Fibroblast of skin of back (primary cell): ENCODE measurements around the gene PCCA.
"Not testable (repeated sequence)": the region's sequence is repeated elsewhere in the genome, so short reads cannot be mapped to it uniquely, and the experiment has no call there.

Experiments
- DNase-seq: peaks from one replicate; pipeline ENCODE4 v3.0.0-alpha.2; 2013

PCCA gene

DNA sequence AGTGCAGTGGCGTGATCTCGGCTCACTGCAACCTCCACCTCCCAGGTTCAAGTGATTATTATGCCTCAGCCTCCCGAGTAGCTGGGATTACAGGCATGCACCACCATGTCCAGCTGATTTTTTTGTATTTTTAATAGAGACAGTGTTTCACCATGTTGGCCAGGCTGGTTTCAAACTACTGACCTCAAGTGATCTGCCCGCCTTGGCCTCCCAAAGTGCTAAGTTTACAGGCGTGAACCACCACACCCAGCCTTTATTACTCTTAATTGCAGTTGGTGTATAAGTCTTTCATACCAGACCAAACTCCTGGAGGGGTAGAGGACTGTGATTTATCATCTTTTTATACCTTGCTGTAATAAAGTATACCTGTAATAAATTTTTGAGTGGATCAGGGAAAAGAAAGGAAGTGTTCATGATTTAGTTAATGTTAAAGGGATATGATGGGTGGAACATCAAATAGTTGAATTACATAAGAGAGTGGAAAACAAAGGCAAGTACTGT lies 52.6 kb downstream of the PCCA start:
- not testable (repeated sequence) for DNase-seq

DNA sequence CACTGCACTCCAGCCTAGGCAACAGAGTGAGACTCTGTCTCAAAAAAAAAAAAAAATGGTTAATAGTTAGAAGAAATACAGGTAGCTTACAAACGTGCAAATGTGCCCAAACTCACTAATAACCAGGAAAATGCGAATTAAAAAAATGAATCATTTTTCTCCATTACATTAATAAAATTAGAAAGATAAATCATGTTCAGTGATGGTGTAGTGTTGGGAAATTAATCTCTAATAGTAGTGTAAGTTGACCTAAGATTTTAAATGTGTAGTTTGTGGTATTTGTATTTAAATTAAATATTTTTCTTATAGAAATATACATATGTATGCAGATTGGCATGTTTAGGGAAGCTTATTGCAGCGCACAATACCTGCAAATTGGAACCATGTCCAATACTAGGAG lies 57.6 kb downstream of the PCCA start:
- DNase-seq, result no peak

DNA sequence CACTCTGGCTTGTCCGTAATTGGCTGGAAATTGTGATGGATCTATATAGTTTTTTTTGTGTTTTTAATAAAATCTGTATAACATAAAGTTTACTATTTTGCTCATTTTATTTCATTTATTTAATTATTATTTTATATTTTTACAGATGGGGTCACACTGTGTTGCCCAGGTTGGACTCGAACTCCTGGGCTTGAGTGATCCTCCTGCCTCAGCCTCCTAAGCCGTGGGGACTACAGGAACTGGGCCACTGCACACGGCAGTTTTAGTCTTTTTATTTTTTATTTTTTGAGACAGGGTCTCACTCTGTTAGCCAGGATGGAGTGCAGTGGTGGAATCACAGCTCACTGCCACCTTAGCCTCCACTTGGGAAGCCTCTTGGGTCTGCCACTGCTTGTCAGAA lies 58.9 kb downstream of the PCCA start:
- DNase-seq, result no peak

DNA sequence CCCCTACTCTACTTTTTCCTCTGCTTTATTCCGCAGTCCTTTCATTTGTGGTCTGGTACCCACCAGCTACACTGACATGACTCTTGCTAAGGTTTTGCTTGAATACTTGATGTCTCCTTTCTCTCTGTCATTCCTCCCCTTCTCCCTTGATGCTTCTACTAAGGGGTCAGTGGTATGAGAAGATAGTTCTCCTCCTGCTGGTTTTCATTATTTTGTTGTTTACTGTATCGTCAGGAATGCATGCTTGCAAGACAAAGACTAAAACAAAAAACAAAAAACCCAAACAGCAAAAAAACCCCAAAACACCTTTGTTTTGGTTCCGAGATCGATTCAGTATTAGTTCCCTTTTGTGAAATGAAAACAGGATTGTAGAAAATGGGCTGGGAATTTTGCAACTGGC lies 59.5 kb downstream of the PCCA start:
- no peak for DNase-seq

DNA sequence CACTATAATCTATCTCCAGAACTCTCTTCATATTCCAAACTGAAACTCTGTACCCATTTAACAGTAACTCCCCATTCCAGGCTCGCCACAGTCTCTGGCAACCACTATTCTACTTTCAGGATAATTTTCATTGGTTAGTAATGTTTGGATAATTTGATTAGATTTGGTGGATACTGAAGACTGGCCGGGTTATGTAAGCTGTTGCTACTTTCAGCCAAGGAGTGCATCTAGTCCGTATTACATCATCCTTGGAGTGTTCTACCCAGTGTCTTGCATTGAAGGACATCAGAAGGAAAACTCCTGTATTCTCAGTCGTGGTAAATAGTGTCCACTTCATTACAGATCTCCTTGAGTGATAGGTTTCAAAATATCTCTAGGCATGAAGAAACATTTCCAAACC lies 60.5 kb downstream of the PCCA start:
- no peak for DNase-seq

DNA sequence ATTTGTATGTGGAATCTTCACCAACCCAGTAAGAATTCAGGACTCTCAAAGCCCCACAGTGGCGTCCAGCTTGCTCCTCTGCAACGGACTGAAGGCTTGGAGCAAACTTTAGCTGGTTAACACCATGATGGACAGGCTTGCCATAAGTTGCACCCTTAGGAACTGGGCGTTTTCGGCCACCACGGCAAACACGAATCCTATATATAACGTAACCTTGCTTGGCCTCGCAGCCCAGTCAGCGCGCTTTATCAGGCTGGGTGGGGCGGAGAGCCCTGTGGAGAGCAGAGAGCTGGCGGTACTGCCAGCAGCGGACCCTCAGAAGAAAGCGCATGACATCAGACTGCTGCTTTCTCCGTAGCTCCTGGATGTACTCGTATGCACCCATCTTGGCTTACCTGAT lies 61.8 kb downstream of the PCCA start:
- DNase-seq, result not testable (repeated sequence)

DNA sequence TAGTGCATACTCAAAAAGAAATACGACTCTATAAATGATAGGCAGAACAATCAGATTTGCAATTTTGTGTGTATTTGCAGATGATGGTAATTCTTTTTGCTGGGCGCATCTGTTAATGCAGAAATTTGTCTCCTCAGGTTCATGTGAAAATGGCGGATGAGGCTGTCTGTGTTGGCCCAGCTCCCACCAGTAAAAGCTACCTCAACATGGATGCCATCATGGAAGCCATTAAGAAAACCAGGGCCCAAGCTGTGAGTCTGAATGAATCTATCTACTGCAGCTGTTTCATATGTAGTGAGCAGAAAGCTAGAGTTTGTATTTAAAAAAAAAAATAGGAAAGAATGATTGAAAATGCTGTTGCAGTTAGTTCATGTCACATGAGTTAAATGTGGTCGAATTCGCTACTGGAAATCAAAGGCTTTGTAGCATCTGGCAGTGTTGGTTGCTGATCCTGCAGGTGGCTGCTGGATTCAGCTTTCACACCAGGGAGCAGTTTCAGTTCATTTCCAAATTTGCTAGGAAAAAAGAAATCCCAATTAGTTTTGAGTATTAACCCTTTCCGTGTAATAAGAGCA lies 66.0 kb downstream of the PCCA start:
- no peak for DNase-seq

DNA sequence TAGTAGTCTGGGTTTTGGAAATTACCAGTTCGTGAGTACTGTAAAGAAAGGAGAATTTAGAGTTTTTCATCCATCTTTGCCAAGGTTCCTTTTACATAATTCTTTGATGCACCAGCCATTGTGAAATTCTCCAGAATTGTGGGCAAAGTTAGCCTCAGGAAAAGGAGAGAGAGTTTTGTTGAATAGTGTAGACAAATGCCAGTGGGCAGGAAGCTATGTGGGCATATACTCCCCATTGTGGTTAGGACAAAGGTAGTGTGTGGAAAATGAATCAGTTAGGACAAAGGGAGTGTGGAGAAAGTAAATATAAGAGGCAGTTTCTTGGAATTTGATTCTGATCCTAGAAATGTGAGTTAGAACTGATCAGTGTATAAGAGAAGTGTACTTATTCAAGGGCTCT lies 67.9 kb downstream of the PCCA start:
- no peak for DNase-seq

DNA sequence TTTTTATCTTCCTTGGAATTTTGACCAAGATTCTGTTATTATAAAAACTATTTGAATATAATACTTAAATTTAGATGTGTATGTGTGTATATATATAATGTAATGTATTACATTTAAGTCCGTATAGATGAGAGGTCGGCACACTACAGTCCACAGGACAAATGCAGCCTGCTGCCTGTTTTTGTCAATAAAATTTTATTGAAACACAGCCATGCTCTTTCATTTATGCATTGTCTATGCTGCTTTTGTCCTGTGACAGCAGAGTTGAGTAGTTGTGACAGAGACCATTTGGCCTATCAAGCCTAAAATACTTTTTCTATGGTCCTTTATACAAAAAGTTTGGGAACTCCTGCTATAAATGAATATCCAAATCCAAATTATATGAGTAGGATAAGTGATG lies 69.7 kb downstream of the PCCA start:
- DNase-seq, result no peak

DNA sequence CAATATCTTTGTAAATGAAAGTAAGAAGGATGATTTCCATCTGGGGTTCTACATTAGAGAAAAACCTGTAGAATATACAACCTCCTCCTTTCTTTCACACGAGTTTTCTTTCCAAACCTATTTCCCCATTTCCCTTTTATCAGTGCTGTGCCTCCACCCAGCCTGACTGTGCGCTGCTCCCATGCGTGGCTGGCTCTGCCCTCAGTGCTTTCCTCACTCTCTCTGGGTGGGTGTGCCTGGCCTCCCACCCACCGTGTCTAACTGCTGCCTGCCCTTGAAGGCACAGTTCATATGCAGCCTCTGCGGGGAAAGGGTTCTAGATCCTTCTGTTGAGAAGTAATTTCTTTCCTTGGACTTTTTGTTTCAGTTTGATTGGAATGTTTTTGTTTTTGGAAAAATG lies 70.7 kb downstream of the PCCA start:
- DNase-seq, result no peak

DNA sequence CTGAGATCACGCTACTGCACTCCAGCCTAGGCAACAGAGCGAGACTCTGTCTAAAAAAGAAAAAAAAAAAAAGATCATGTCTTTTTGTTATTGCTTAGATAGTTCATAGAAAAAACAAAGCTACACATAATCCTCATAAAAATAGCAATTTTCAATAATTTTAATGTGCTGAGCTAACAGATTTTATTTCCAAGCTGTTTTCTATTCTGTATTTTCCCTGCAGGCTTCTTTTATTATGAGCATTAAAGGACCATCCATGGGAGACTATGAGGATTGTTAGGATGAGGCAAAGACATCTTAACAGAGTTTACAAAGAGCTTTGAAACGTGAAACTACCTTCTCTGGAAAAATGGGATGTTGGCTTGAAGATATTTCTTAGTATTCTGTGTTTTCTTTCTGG lies 71.6 kb downstream of the PCCA start:
- DNase-seq, result no peak

DNA sequence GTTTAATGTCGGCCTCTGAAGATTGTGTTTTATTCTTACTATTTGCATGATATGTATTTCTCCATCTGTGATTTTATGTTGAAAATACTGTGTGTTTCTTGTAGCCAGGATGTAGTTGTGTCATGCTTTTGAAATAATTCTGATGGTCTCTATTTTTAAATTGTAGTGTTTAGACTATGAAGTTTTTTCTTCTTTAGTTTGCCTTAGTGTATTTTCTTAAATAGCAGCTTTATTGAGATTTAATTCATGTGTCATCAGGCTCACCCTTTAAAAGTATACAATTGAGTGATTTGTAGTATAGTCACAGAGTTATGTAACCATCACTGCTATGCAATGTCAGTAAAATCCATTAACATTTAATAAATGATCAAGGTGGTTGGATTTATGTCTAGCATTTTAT lies 74.5 kb downstream of the PCCA start:
- DNase-seq, result no peak

DNA sequence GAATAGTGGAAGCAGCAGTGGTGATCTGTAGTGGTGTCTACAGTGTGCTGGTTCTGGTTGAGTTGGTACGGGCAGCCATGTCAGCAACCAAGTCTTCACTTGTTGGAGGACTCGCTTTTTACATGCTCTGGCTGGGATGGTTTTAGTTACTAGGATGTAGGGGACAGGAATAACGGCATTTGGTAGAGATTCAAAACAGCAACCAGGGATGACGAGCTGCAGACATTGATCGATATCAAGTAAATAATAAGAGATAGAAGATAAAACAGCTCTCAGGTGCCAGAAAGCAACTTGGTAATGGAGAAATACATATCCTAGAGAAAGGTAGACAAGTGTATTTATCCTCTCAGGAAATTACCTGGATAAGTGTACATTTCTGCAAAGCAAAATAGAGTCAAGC lies 84.3 kb downstream of the PCCA start:
- no peak for DNase-seq

DNA sequence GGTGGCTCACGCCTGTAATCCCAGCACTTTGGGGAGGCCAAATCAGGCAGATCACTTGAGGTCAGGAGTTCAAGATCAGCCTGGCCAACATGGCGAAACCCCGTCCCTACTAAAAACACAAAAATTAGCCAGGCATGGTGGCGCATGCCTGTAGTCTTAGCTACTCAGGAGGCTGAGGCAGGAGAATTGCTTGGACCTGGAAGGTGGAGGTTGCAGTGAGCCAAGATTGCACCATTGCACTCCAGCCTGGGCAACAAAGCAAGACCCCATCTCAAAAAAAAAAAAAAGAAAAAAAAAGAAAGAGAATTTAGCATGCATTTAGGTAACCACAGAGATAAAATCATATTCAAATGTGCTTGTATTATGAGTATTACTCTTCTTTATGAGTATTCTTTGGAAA lies 85.6 kb downstream of the PCCA start:
- DNase-seq, result not testable (repeated sequence)

DNA sequence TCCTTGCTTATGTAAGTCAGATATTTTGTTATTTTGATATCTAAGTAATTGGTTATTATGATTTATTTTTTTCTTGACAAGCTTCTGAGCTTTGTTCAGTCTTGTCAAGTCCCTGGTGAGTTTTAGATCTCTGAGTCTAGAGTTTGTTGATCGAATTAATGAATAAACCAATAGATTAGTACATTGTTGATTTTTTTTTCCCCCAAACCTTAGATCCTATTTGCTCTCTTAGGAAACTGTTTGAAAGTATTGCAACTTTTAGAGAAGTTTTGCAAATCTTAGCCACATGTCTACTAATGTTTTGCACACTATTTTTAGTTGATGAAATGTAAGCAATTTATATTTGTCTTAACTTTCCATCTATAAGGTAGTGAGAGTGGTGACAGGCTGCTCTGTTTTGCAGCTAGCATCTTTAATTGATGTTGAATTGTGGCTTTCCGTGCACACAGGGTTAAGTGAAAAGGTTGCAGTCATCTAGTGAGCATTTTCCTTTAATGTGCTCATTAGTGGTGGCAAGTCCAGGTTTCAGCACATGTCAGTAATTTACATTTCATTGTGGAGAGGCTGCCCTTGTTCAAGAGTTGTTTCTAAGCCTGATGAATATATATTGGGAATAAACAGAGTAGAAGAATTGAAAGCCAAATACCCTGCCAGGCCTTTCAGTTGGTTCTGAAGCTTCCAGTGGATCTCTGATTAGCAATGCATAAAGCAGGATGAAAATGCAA lies 86.3 kb downstream of the PCCA start:
- no peak for DNase-seq

DNA sequence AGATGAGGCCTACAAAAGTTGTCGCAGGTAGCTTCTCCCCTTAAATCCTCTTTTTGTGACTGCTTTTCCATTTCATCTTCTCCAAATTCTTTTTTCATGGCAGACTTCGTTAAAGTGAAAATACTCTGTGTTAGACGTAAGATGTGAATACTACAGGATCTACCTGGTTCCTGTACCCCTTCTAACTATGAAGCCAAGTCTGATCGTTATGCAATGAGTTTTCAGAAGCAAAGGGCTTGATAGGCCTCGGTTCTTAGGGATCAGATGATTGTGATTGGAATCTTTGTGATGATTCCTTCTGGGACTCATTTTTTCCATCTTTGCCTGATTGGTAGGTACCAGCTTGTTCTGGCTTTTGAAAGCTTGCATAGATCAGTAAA lies 86.9 kb downstream of the PCCA start:
- no peak for DNase-seq

DNA sequence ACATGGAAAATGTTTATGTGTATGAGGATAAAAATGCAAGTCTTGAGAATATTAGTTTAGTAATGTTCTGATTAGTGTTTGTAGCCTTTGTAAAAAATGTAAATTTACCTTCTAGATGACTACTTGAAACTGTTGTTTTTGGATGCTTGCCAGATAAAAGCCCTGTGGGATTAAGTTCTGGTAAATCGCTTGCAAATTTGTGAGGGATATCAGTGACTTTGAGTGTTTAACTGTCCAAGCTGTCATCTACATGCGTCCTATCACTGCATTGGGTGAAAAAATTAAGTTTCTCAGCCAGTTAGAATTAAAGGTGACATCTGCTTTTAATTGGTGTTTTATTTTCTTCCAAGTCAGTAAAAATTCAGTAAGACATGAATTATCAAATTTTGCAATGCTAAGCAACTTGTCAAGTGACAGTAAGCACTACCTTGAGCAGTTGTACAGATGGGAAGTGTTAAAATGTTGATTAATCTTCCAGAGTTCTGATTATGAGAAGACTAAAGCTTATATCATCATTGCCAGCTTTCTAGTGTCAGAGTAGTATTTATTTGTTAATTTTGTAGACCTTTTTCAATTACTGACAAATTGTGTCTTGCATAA lies 88.0 kb downstream of the PCCA start:
- peak; percentile 29 for DNase-seq

DNA sequence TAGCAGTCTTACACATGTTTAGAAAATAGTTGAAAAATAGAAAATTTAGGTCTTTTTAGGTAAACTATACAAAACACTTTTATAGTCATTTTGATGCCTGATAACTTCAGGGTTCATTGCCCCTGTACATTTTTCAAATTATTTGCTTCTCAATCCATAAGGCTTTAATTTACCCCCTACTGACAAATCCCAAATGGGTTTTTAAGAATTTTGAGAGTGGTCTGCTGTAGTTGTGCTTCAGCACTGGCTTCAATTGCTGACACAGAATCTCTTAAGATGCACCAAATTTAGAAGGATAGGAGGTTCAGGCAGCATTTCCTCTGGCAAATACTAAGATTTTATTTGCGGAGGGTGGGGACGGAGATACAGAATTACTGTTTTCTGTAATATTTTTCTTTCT lies 89.4 kb downstream of the PCCA start:
- DNase-seq, result no peak

DNA sequence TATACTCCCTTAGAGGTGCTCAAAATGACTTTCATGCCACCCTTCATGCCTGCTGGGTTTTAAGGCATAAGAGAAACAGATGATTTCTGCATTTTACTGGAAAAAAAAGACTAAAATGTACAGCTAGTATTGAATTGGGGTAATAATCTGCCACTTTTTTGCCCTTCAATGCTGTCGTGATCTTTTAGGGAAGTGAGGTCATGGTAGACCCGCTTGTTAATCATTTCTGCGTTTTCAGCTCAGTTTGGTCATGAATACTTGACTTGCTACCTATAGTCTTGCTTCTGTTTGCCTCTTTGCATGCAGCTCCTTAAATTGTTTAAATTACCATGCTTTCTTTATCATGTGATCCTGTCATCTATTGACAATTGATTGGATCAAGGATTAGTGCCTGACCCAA lies 90.4 kb downstream of the PCCA start:
- no peak for DNase-seq

DNA sequence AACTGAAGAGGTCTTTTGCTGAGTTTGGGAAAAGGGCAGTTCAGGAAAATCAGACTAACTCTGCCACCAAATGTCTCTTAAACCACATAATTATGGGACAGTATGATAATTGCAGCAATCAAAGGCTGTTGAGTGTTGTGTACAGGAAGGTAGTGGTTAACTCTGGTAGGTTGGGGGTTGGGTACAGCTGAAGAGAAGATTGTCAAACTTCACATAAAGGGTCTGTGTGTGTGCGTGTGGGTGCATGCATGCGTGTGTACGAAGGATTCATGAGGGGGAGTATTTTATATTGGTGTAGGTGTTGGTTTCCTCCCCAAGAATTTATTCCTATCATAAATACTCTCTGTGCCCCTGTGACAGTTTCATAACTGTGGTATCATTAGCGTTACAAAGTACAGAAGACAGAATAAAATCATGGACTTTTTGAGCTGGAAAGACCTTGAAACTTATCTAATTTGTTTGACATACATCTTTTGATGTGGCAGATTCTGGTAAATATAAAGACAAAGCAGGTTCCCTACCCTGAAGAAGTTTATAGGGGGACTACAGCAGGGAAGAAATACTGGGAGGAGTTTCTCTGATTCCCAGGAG lies 94.1 kb downstream of the PCCA start:
- DNase-seq, result no peak

DNA sequence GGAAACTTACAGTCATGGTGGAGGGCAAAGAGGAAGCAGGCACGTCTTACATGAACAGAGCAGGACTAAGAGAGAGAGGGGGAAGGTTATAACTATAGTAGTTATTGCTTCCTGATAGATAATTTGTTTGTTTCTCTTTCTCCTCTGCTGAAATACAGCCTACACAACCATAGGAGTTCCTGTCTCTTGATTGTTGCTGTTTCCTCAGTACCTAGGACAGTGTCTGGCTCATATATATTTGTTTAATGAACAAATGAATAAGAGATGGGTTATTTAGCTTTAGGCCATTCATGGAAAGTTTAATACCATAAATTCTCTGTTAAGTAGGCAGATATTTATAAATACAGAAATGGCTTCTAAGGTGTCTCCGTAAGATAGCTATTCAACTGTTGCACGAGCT lies 95.2 kb downstream of the PCCA start:
- no peak for DNase-seq

DNA sequence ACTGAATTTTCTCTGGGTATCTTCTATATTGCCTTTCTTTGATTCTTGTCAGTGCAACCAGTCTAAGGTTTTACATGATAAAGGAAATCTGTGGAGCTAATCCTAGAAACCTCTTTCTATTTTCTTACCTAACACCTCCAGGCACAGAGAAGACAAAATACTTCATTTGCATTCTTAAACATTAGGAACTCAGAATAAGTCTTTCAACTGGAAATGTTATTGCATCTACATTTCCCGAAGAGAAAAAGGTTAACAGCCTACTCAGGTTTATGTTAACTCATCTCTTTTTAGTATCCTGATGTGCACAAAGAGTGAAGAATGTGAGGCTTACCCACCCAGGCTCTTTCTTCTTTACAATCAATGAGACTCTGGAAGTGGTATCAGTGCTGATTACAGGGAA lies 106.7 kb downstream of the PCCA start:
- no peak for DNase-seq

DNA sequence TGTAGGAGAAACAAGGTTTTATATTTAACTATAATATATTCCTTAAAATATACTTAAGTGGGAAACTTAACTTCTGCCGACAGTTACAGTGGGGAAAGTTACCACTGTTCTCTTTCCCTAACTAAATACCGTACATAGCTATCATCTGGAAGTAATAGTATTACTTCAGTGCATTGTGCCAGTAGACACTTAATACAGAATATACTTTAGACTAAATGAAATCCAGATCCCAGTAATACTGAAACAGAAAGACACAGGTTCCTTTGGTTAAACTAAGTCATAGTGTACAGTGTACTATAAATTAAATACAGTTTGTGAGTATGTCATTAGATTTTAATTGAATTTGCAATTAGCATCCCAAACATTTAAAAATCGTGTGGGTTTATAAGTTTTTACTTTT lies 107.5 kb downstream of the PCCA start:
- DNase-seq, result no peak

DNA sequence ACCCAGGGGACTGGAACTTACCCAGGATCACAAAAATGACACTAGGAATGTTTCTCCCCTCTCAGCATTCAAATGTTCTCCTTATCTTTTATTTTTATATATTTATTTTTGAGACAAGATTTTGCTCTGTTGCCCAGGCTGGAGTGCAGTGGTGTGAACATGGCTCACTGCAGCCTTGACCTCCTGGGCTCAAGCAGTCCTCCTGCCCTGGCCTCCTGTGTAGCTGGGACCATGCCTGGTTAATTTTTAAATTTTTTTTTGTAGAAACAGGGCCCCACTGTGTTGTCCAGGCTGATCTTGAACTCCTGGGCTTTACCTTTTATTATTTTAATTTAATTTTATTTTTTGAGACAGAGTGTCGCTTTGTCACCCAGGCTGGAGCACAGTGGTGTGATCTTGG lies 108.2 kb downstream of the PCCA start:
- no peak for DNase-seq
